ENCODE results near the gene FAM83F. TPM values are rescaled to one million over a fixed set of nuclear protein-coding genes. Genes with fewer than 3 reads are reported as not detected.
"Not testable (repeated sequence)": the region's sequence is repeated elsewhere in the genome, so short reads cannot be mapped to it uniquely, and the experiment has no call there.

FAM83F gene
- total RNA-seq, 1 donor = 2.7 TPM

- Histone ChIP-seq H3K4me3 (ENCODE audit: low read length) (no peak overlapping the region), H3K27me3 (ENCODE audit: insufficient read depth, low read length) (no peaks in the 10 kb centered on the region), H3K9me3 (ENCODE audit: low read depth, low read length) (no peaks in the 10 kb centered on the region), H3K4me1 (ENCODE audit: insufficient read depth, low read length) (no peaks in the 10 kb centered on the region)
Measured at GRCh38 chr22:39979458-39979857, 15.3 kb upstream of the FAM83F start.

- Histone ChIP-seq H3K27me3 (ENCODE audit: insufficient read depth, low read length) (no peaks in the 10 kb centered on the region), H3K4me1 (ENCODE audit: insufficient read depth, low read length) (no peaks in the 10 kb centered on the region), H3K9me3 (ENCODE audit: low read depth, low read length) (no peaks in the 10 kb centered on the region), H3K4me3 (ENCODE audit: low read length) (no peak overlapping the region)
Measured at GRCh38 chr22:39980596-39980995, 14.2 kb upstream of the FAM83F start.

DNA sequence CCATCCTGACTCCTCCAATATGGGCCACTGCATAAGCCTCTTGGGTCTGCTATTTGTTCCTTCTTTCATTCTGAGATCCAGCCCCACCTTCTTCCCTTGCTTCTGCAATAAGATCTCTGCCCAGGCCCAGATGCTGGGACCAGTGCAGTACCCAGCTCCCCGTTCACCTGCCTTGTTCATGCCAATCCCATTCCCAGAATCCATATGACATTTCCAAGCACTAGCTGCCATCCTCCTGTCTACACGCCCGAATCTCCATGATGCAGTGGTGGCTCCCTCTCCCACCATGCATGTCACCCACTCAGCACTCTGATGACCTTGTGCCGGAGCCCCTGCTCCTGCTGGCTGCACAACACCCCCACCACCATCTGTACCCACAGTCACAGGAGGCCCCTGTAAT, 11.4 kb upstream of the FAM83F start:
- Histone ChIP-seq H3K4me3 (ENCODE audit: low read length) (no peak overlapping the region), H3K27me3 (ENCODE audit: insufficient read depth, low read length) (no peaks in the 10 kb centered on the region), H3K4me1 (ENCODE audit: insufficient read depth, low read length) (no peaks in the 10 kb centered on the region), H3K9me3 (ENCODE audit: low read depth, low read length) (no peaks in the 10 kb centered on the region)

DNA sequence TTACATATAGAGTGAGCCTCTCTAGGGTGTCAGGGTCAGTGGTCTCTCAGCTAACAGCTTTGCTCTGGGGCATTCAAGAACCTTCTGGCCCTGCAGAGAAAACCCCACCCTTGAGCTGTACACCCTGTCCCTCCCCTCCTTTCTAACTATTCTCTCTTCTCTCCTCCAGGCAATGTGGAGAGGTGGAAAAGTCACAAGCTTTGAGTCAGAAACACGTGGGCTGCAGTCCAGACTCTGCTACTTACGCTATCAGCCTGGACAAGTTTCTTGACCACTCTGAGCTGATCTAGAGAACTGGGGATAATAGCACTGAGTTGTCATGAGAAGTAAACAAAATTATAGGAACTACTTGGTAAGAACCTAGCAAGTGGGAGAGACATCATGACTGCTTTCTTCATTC, 10.7 kb upstream of the FAM83F start:
- no peaks in the 10 kb centered on the region for H3K27me3 ChIP-seq (ENCODE audit: insufficient read depth, low read length)
- H3K4me3 ChIP-seq (ENCODE audit: low read length) = no peak overlapping the region

GRCh38 chr22:39984746-39985145, 10.0 kb upstream of the FAM83F start:
- no peaks in the 10 kb centered on the region for H3K27me3 ChIP-seq (ENCODE audit: insufficient read depth, low read length)
- H3K4me1 ChIP-seq (ENCODE audit: insufficient read depth, low read length) = no peaks in the 10 kb centered on the region
- no peak overlapping the region for H3K4me3 ChIP-seq (ENCODE audit: low read length)
- no peaks in the 10 kb centered on the region for H3K9me3 ChIP-seq (ENCODE audit: low read depth, low read length)

More for the DNA sequence above, 10.7 kb upstream of the FAM83F start:
- Histone ChIP-seq H3K9me3 (ENCODE audit: low read depth, low read length) (no peaks in the 10 kb centered on the region), H3K4me1 (ENCODE audit: insufficient read depth, low read length) (no peaks in the 10 kb centered on the region)

- H3K4me3 ChIP-seq (ENCODE audit: low read length) = no peak overlapping the region
- H3K27me3 ChIP-seq (ENCODE audit: insufficient read depth, low read length) = no peaks in the 10 kb centered on the region
- H3K9me3 ChIP-seq (ENCODE audit: low read depth, low read length) = no peaks in the 10 kb centered on the region
- H3K4me1 ChIP-seq (ENCODE audit: insufficient read depth, low read length) = no peaks in the 10 kb centered on the region
Measured at GRCh38 chr22:39985383-39986035, 9.2 kb upstream of the FAM83F start.

- Histone ChIP-seq H3K9me3 (ENCODE audit: low read depth, low read length) (no peaks in the 10 kb centered on the region), H3K27me3 (ENCODE audit: insufficient read depth, low read length) (peaks cover 17% of the 10 kb centered on the region), H3K4me3 (ENCODE audit: low read length) (no peak overlapping the region), H3K4me1 (ENCODE audit: insufficient read depth, low read length) (no peaks in the 10 kb centered on the region)
Measured at GRCh38 chr22:39988386-39989114, 6.2 kb upstream of the FAM83F start.

GRCh38 chr22:39989633-39990032, 5.1 kb upstream of the FAM83F start:
- H3K4me1 ChIP-seq (ENCODE audit: insufficient read depth, low read length) = peaks cover 4% of the 10 kb centered on the region
- H3K27me3 ChIP-seq (ENCODE audit: insufficient read depth, low read length) = peaks cover 27% of the 10 kb centered on the region
- no peak overlapping the region for H3K4me3 ChIP-seq (ENCODE audit: low read length)
- H3K9me3 ChIP-seq (ENCODE audit: low read depth, low read length) = no peaks in the 10 kb centered on the region

DNA sequence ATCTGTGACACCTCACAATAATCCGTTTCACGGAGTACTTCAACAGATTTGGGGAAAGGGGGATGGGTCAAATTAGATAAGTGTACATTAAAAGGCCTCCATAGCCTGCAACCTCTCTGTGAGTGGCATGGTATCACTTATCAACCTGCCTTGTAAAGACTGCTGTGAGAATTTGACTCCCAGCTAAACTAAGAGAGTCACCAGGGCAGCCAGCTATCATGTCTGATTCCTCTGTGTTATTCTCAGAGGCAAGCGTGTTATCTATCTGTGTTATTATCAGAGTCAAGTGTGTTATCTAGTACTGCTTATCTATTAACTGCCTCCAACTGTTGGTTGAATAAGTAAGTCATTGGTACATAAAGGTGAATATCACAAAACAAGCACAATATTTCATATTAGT, 4.1 kb upstream of the FAM83F start:
- H3K9me3 ChIP-seq (ENCODE audit: low read depth, low read length) = no peaks in the 10 kb centered on the region
- peaks cover 10% of the 10 kb centered on the region for H3K4me1 ChIP-seq (ENCODE audit: insufficient read depth, low read length)
- no peak overlapping the region for H3K4me3 ChIP-seq (ENCODE audit: low read length)
- H3K27me3 ChIP-seq (ENCODE audit: insufficient read depth, low read length) = peaks cover 34% of the 10 kb centered on the region

DNA sequence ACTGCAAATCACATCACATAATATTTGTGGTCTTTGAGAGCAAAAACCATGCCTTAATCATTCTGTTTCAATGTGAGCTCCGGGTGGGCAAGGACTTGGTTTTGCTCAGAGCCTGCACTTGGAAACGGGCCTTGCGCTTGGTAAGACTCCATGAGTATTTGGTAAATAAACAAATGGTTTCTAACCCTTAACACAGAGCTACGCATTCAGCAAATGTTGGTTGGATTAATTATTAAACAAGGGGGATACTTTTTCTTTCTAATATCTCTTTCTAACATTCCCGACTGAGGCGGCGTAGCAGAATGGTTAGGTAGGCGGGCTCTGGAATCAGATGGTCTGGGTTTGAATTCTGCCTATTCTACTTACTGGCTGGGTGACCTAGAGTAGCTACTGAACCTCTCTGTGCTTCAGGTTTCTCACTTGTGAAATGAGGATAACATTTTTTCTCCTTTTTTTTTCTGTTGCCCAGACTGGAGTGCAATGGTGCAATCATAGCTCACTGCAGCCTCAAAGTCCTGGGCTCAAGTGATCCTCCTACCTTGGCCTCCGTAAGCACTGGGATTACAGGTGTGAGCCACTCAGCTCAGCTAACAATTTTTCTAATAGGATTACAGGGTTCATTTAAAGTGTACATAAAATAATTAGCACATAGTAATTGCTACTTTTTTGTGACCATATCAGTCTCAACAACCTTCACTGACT, 3.4 kb upstream of the FAM83F start:
- no peaks in the 10 kb centered on the region for H3K9me3 ChIP-seq (ENCODE audit: low read depth, low read length)
- no peak overlapping the region for H3K4me3 ChIP-seq (ENCODE audit: low read length)
- H3K4me1 ChIP-seq (ENCODE audit: insufficient read depth, low read length) = peaks cover 10% of the 10 kb centered on the region
- H3K27me3 ChIP-seq (ENCODE audit: insufficient read depth, low read length) = peaks cover 40% of the 10 kb centered on the region

- H3K4me1 ChIP-seq (ENCODE audit: insufficient read depth, low read length) = peaks cover 10% of the 10 kb centered on the region
- H3K27me3 ChIP-seq (ENCODE audit: insufficient read depth, low read length) = peaks cover 47% of the 10 kb centered on the region
- no peak overlapping the region for H3K4me3 ChIP-seq (ENCODE audit: low read length)
- H3K9me3 ChIP-seq (ENCODE audit: low read depth, low read length) = no peaks in the 10 kb centered on the region
Measured at GRCh38 chr22:39992088-39992826, 2.5 kb upstream of the FAM83F start.

GRCh38 chr22:39992894-39993293, 1.9 kb upstream of the FAM83F start:
- peaks cover 47% of the 10 kb centered on the region for H3K27me3 ChIP-seq (ENCODE audit: insufficient read depth, low read length)
- not testable (repeated sequence) for H3K4me3 ChIP-seq (ENCODE audit: low read length); H3K4me1 ChIP-seq (ENCODE audit: insufficient read depth, low read length); H3K9me3 ChIP-seq (ENCODE audit: low read depth, low read length)

- Histone ChIP-seq H3K27me3 (ENCODE audit: insufficient read depth, low read length) (peaks cover 47% of the 10 kb centered on the region), H3K4me1 (ENCODE audit: insufficient read depth, low read length) (peaks cover 10% of the 10 kb centered on the region), H3K4me3 (ENCODE audit: low read length) (no peak overlapping the region), H3K9me3 (ENCODE audit: low read depth, low read length) (no peaks in the 10 kb centered on the region)
Measured at GRCh38 chr22:39994041-39994565, 651 bp upstream of the FAM83F start.

DNA sequence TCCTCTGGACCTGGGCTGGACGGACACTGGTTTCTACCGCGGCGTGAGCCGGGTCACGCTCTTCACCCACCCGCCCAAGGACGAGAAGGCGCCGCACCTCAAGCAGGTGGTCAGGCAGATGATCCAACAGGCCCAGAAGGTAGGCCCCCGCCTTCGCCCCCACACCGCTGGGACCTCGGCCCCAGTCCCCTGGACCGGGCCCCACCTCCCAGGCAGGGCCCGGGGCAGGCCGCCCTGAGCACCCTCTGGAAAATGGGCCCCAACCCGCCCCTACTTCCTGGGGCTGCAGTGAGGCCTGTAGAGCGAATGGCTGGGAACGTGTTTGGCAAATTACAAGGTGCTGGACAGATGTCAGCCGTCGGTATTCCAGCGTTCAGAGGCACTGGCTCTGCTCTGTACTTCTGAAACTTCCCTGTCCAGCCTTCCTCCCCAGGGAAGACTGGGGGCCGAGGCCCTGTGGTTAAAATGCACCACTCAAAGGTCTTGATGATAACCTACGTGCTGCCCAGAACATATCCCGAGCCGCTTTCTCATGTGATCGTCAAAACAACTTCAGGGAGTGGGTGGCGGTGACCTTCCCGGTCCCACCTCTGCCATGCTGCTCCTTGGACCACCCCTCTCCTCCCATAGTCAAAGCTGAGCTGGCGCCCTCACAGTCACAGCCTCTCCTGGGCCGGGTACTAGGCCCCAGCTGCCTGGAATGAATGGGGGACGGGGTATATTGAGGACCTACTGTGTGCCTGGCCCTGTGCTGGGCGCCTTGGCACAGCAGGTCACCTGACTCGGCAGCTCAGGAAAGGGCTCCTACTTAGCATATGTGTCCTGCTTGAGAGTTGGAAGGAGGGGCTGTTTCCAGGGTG, 869 bp downstream of the FAM83F start:
- peaks cover 47% of the 10 kb centered on the region for H3K27me3 ChIP-seq (ENCODE audit: insufficient read depth, low read length)
- H3K4me3 ChIP-seq (ENCODE audit: low read length) = no peak overlapping the region
- peaks cover 10% of the 10 kb centered on the region for H3K4me1 ChIP-seq (ENCODE audit: insufficient read depth, low read length)
- H3K9me3 ChIP-seq (ENCODE audit: low read depth, low read length) = no peaks in the 10 kb centered on the region

All from mononuclear cell (primary cell).